T-cell (primary cell): Measurements from ENCODE around the gene RBMX2. TPM values are rescaled to one million over a fixed set of nuclear protein-coding genes. Genes with fewer than 3 reads are reported as not detected.
"Not testable (repeated sequence)": the region's sequence is repeated elsewhere in the genome, so short reads cannot be mapped to it uniquely, and the experiment has no call there.

ENCODE experiments used
- ATAC-seq, 4 experiments: fragments of 200-7000 bp in 3 of 4; fragments of 150-1000 bp in 1 of 4; cut with Tn5 transposase; replicated peaks in 1 of 4; 1 replicate in 3 of 4; 2 replicates in 1 of 4; pipeline ENCODE4 v1.10.0; 2021; ENCODE audit warnings: moderate library complexity in 3 of 4, mild to moderate bottlenecking in 2 of 4, moderate number of reproducible peaks in 1 of 4
- CTCF ChIA-PET, 2 donors: fragments of 300-600 bp; sonication (Branson Sonifier 250); formaldehyde crosslinking; loops; one replicate each; lab custom pipeline; 2022; ENCODE audit warnings: antibody characterized with exemption in 2 of 2; lab: Charles Lee
- POLR2A ChIA-PET, 2 donors: fragments of 300-600 bp; sonication (Branson Sonifier 250); formaldehyde crosslinking; loops; one replicate each; lab custom pipeline; 2022; ENCODE audit warnings: antibody characterized with exemption in 2 of 2; lab: Charles Lee
- DNase-seq, 35 experiments: peaks; one replicate each; pipeline versions ENCODE4 v3.0.0 to v3.0.0-alpha.2; 2013 to 2023
- H3K27ac ChIP-seq: one replicate; pipeline ENCODE4 v1.5.1; 2013; ENCODE audit warnings: low read length
- H3K27me3 ChIP-seq, 2 experiments: replicated peaks in 1 of 2; 1 replicate in 1 of 2; 2 replicates in 1 of 2; pipeline versions ENCODE4 v1.6.1 to v1.7.0; 2013; ENCODE audit warnings: low read length in 1 of 2, mixed read lengths in 1 of 2; ENCODE audit not compliant: control insufficient read depth in 2 of 2, insufficient read depth in 2 of 2; ENCODE audit errors: extremely low read depth in 1 of 2
- H3K36me3 ChIP-seq, 2 donors: 1 replicate in 1 of 2; 2 replicates in 1 of 2; pipeline versions ENCODE4 v1.6.1 to v1.7.0; 2013; ENCODE audit warnings: low read length in 1 of 2; ENCODE audit not compliant: control insufficient read depth in 2 of 2, insufficient read depth in 1 of 2; ENCODE audit errors: extremely low read depth in 1 of 2
- H3K4me1 ChIP-seq, 2 experiments: 1 replicate in 1 of 2; 2 replicates in 1 of 2; pipeline versions ENCODE4 v1.6.1 to v1.7.0; 2013; ENCODE audit warnings: low read length in 2 of 2, mixed read lengths in 1 of 2; ENCODE audit not compliant: insufficient read depth in 2 of 2, control insufficient read depth in 1 of 2; ENCODE audit errors: extremely low read depth in 1 of 2
- H3K4me3 ChIP-seq, 2 donors: 1 replicate in 1 of 2; 2 replicates in 1 of 2; pipeline versions ENCODE4 v1.5.1 to v1.7.0; 2013; ENCODE audit warnings: mild to moderate bottlenecking in 2 of 2, low read length in 1 of 2, moderate library complexity in 1 of 2; ENCODE audit not compliant: control insufficient read depth in 1 of 2; ENCODE audit errors: extremely low read depth in 1 of 2
- H3K9me3 ChIP-seq: 2 replicates; pipeline ENCODE4 v1.7.0; 2013
- H3K27ac Mint-ChIP-seq, 2 donors: one replicate each; pipeline ENCODE4 v1.8.0; 2020 to 2021; ENCODE audit warnings: mild to moderate bottlenecking in 2 of 2, mixed read lengths in 2 of 2
- H3K27me3 Mint-ChIP-seq, 2 donors: one replicate each; pipeline ENCODE4 v1.8.0; 2021 to 2022; ENCODE audit warnings: mixed read lengths in 2 of 2
- H3K36me3 Mint-ChIP-seq: one replicate; pipeline ENCODE4 v1.8.0; 2021; ENCODE audit warnings: mixed read lengths
- H3K4me1 Mint-ChIP-seq, 3 donors: one replicate each; pipeline ENCODE4 v1.8.0; 2020 to 2022; ENCODE audit warnings: mixed read lengths in 3 of 3, mild to moderate bottlenecking in 1 of 3
- H3K4me3 Mint-ChIP-seq, 3 donors: one replicate each; pipeline ENCODE4 v1.8.0; 2020 to 2022; ENCODE audit warnings: mild to moderate bottlenecking in 3 of 3, mixed read lengths in 3 of 3, moderate library complexity in 3 of 3
- H3K9me3 Mint-ChIP-seq, 3 donors: one replicate each; pipeline ENCODE4 v1.8.0; 2020 to 2022; ENCODE audit warnings: mixed read lengths in 3 of 3
- WGBS: methylation state at CpG from one replicate; pipeline ENCODE4 v1.1.5; 2013; ENCODE audit warnings: missing lambda C conversion rate; ENCODE audit not compliant: insufficient coverage; 5-methylcytosine and 5-hydroxymethylcytosine counted together
- total RNA-seq, 35 experiments: library from RNA in 6 of 35; stranded (reverse) in 6 of 35; fragments of 120-200 nt in 1 of 35; gene quantifications; one replicate each; pipeline versions ENCODE4 v1.2.1 to v1.2.4 and lab custom pipeline; 2013 to 2026

RBMX2 gene
- total RNA-seq, 5 donors from 2014 or later (not counting 1 experiment from before 2014, with no cell fraction given) = 18.6 to 20.8 (median 20.2) TPM

DNA sequence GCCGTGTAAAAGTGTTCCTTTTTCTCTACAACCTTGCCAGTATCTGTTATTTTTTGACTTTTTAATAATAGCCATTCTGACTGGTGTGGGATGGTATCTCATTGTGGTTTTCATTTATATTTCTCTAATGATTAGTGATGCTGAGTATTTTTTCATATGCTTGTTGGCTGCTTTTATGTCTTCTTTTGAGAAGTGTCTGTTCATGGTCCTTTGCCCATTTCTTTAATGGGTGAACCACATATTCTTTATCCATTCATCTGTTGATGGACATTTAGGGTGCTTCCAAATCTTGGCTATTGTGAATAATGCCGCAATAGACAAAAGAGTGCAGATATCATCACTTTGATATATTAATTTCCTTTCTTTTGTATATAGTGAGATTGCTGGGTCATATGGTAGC, 36.2 kb downstream of the RBMX2 start:
- ATAC-seq, H3K9me3 ChIP-seq, H3K27me3 ChIP-seq, H3K4me3 ChIP-seq, H3K27ac ChIP-seq, H3K4me3 Mint-ChIP-seq, H3K27ac Mint-ChIP-seq, H3K4me1 Mint-ChIP-seq, CTCF ChIA-PET, H3K36me3 ChIP-seq, H3K4me1 ChIP-seq, DNase-seq, POLR2A ChIA-PET, H3K36me3 Mint-ChIP-seq: not testable (repeated sequence)
- WGBS = no CpG with 5 or more reads among the region's 2 CpGs
- Mint-ChIP-seq H3K9me3 (peaks cover 8 to 17% (median 15%) of the 10 kb centered on the region in 3 donors), H3K27me3 (peaks cover 0 to 50% of the 10 kb centered on the region in 2 donors)

DNA sequence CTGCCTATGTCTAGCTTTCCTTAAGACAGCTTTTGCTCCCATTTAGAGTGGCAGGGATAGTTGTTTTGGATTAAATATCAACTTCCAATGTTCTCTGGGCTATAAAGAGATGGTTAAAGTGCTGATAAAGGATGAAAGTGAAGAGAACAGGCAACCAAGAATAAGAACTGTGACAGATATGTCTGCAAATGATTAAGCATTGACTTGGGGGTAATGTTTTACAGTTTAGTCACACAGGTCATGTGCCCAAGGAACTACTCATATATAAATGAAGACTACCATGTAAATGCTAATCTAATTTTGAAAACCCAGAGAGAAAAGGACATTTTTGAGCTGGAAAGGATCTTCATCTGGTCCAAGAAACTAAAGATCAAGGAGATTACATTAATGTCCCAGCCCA, 42.1 kb downstream of the RBMX2 start:
- ATAC-seq (no peak), DNase-seq (no peak)
- no peak overlapping the region for H3K27ac Mint-ChIP-seq
- POLR2A ChIA-PET = no interaction called here
- Histone ChIP-seq H3K9me3 (no peaks in the 10 kb centered on the region), H3K4me3 (no peak overlapping the region), H3K27me3 (peaks cover 0 to 4% of the 10 kb centered on the region in 2 experiments), H3K27ac (no peak overlapping the region), H3K4me1 (no peaks in the 10 kb centered on the region), H3K36me3 (no peaks in the 10 kb centered on the region)
- CTCF ChIA-PET = interaction anchor here in 1 of 2 donors (0.6 kb wide), 1 partner anchor 251 kb away, joined by 3 read pairs; no protein-coding TSS in a partner anchor
- no peaks in the 10 kb centered on the region for H3K4me1 Mint-ChIP-seq
- no peak overlapping the region for H3K4me3 Mint-ChIP-seq
- H3K9me3 Mint-ChIP-seq = peaks cover 4 to 8% (median 7%) of the 10 kb centered on the region in 3 donors
- H3K27me3 Mint-ChIP-seq = peaks cover 0 to 26% of the 10 kb centered on the region in 2 donors
- H3K36me3 Mint-ChIP-seq = no peaks in the 10 kb centered on the region

DNA sequence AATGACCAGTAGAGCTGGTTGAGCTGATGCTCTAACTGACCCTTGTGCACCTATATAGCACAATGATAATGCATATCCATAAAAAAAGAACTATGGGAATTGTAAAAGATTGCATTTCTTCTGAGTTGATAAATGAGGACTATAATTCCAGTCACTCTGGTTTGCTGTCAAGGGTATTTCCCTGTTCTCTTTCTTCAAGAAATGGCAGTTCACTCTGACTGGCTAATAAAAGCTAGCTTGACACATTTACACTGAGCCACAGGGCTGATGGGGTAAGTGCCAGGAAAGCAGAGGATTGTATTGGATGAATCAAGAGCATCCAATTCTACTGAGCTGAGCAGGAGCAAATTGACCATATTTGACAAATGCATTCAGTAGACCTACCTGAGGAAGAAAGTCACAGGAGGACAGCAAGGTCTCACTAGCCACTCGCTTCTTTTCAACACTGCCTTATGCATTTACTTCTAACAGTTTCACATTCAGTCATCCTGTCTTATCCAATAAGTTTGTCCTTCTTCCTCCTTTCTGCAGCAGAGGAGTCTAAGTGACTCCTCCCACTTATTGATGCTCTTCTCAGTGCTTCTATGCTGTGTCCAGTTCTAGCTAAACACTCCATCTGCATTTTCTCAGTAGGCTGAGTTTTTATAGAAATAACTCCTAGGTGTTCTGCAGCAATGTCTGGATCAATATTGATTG, 43.0 kb downstream of the RBMX2 start:
- H3K36me3 Mint-ChIP-seq = no peaks in the 10 kb centered on the region
- 60% methylated on average over 1 of the region's 1 CpG for whole genome bisulfite sequencing
- no peak overlapping the region for H3K27ac Mint-ChIP-seq
- DNase-seq (no peak), ATAC-seq (no peak)
- H3K4me3 Mint-ChIP-seq = no peak overlapping the region
- POLR2A ChIA-PET = interaction anchor here in 1 of 2 donors (0.6 kb wide), 1 partner anchor 11 kb away, joined by 3 read pairs; no protein-coding TSS in a partner anchor
- no peaks in the 10 kb centered on the region for H3K4me1 Mint-ChIP-seq
- CTCF ChIA-PET = interaction anchor here in 1 of 2 donors (0.6 kb wide), 1 partner anchor 250 kb away, joined by 3 read pairs; no protein-coding TSS in a partner anchor
- no peaks in the 10 kb centered on the region for H3K9me3 Mint-ChIP-seq
- Histone ChIP-seq H3K4me3 (no peak overlapping the region), H3K9me3 (no peaks in the 10 kb centered on the region), H3K4me1 (no peaks in the 10 kb centered on the region), H3K27ac (no peak overlapping the region), H3K27me3 (peaks cover 0 to 4% of the 10 kb centered on the region in 2 experiments), H3K36me3 (no peaks in the 10 kb centered on the region)
- peaks cover 0 to 17% of the 10 kb centered on the region in 2 donors for H3K27me3 Mint-ChIP-seq

DNA sequence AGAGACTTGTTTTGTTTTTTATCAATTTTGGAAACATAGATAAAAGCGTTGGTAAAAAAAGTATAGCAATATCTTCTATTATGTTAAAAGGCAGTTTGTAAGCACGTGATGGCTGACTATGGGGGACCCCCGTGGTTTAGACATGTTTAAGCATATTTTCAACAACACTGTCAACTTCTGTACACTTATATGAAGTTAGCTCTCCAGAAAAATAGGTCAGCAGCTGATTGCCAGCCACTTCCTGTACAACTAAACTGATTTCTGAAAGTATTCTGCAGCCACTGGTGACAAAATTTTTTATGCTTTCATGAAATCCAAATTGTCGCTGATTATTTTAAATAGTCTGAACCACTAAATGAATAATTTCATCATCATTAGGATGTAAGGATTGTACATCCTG, 45.2 kb downstream of the RBMX2 start:
- Mint-ChIP-seq H3K27me3 (peaks cover 0 to 14% of the 10 kb centered on the region in 2 donors), H3K27ac (no peak overlapping the region)
- H3K4me3 ChIP-seq = no peak overlapping the region

More for the DNA sequence above, 45.2 kb downstream of the RBMX2 start:
- Mint-ChIP-seq H3K9me3 (peaks cover 0 to under 1% (median under 1%) of the 10 kb centered on the region in 3 donors), H3K4me3 (no peak overlapping the region), H3K4me1 (no peaks in the 10 kb centered on the region), H3K36me3 (no peaks in the 10 kb centered on the region)
- ATAC-seq (no peak), DNase-seq (no peak)
- WGBS = no CpG with 5 or more reads among the region's 4 CpGs
- H3K4me1 ChIP-seq = no peaks in the 10 kb centered on the region
- H3K27me3 ChIP-seq = no peaks in the 10 kb centered on the region
- CTCF ChIA-PET = no interaction called here
- no peak overlapping the region for H3K27ac ChIP-seq
- no peaks in the 10 kb centered on the region for H3K36me3 ChIP-seq
- no peaks in the 10 kb centered on the region for H3K9me3 ChIP-seq
- POLR2A ChIA-PET = no interaction called here

Other genes starting within 250 kb of the RBMX2 start
- gene AIFM1, start 236.1 kb upstream of the RBMX2 start, total RNA-seq = 10 to 100 TPM; 11.2 to 25.0 (median 23.6) TPM
- 10 to 100 TPM in 3 of 5 donors, 1 to 10 TPM in 2; 4.4 to 16.6 (median 13.9) TPM for gene RAB33A, start 230.0 kb upstream of the RBMX2 start, total RNA-seq
- 1 to 10 TPM; 3.6 to 7.0 (median 4.5) TPM for gene ZNF280C, start 133.1 kb upstream of the RBMX2 start, total RNA-seq
- gene SLC25A14, start 62.1 kb upstream of the RBMX2 start, total RNA-seq = 10 to 100 TPM; 12.4 to 16.1 (median 12.9) TPM
- gene GPR119, start 16.3 kb upstream of the RBMX2 start, total RNA-seq = not detected